HG03045 (cell line): ENCODE data around the gene DNAH10.

Source experiments
- ATAC-seq: cut with Tn5 transposase; IDR thresholded peaks from one replicate; pipeline ENCODE4 v1.9.1; 2021; ENCODE audit warnings: mild to moderate bottlenecking, moderate library complexity; ENCODE audit not compliant: unreplicated experiment

Gene DNAH10, protein sequence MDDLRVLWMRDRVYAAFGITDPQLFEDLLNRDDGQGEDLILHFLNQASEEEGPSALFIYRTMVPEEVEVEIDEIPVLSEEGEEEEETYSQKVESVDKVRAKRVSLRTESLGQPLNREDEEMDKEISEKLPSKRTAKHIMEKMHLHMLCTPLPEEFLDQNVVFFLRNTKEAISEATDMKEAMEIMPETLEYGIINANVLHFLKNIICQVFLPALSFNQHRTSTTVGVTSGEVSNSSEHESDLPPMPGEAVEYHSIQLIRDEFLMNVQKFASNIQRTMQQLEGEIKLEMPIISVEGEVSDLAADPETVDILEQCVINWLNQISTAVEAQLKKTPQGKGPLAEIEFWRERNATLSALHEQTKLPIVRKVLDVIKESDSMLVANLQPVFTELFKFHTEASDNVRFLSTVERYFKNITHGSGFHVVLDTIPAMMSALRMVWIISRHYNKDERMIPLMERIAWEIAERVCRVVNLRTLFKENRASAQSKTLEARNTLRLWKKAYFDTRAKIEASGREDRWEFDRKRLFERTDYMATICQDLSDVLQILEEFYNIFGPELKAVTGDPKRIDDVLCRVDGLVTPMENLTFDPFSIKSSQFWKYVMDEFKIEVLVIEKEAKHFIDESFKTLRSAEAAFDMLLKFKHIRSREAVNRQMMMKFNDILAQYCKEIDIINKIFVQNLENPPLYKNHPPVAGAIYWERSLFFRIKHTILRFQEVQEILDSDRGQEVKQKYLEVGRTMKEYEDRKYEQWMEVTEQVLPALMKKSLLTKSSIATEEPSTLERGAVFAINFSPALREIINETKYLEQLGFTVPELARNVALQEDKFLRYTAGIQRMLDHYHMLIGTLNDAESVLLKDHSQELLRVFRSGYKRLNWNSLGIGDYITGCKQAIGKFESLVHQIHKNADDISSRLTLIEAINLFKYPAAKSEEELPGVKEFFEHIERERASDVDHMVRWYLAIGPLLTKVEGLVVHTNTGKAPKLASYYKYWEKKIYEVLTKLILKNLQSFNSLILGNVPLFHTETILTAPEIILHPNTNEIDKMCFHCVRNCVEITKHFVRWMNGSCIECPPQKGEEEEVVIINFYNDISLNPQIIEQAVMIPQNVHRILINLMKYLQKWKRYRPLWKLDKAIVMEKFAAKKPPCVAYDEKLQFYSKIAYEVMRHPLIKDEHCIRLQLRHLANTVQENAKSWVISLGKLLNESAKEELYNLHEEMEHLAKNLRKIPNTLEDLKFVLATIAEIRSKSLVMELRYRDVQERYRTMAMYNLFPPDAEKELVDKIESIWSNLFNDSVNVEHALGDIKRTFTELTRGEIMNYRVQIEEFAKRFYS (N-terminal part only)

DNA sequence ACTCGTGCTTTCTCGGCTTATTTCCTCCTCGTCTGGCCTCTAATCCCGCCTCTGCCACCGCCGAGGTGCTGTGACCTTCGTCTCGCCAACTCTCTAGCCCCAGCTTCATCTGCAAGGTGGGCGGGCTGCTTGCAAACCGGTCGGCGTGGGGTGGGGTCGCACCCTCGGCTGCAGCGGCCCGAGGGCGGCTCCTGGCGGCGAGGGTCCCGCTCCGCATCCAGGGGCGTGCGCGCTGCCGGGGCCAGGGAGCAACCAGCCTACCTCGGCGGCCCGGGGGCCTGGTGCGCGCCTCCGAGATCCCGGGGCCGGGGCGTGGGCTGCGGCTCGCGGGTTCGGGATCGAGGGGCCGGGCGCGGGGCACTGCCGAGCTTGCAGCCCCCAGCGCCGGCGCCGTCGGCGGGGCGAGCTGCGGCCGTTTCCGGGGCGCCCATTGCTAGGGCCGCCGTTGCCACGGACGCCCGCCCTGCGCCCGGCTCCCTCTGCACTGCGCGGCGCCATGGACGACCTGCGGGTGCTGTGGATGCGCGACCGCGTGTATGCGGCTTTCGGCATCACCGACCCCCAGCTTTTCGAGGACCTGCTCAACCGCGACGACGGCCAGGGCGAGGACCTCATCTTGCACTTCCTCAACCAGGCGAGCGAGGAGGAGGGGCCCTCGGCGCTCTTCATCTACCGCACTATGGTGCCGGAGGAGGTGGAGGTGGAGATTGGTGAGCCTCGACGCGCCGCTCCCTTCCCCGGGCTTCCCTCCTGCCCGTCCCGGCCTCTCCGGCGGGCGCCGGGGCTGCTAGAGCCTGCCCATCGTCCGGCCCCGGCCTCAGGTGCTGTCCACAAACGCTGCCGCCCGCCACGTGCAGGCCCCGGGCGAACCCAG lies at the start of gene DNAH10:
Gene DNAH10, plus strand, starts transcription at position 461 of the 874 bp plus-strand sequence. Its CDS starts 36 bp downstream, at position 497.
- ATAC-seq, result peak; percentile 63

DNA sequence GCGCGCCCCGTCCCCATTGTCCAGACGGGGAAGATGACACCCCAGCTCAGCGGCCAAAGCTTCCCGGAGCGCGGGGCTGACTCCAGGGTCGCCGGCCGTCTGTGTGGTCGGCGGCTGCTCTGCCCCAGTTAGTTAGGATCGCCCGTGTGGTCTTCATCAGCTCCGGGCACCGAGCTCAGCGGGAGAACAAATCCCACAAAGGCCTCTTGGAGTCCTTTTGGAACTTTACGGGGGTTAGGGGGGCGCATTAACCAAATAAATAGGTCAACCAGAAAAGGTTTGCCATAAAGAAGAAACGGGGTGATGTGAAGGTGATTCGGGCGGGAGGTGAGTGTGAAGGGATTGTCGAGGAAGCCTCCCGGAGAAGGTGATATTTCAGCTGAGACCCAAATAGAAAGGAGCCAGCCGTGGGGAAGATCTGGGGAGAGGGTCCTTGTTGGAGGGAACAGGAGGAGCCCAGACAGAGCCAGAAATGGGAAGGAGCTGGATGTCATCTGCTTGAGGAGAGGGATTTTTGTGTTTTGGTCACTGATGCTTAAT lies 49.3 kb upstream of the DNAH10 start:
- ATAC-seq, result no peak

DNA sequence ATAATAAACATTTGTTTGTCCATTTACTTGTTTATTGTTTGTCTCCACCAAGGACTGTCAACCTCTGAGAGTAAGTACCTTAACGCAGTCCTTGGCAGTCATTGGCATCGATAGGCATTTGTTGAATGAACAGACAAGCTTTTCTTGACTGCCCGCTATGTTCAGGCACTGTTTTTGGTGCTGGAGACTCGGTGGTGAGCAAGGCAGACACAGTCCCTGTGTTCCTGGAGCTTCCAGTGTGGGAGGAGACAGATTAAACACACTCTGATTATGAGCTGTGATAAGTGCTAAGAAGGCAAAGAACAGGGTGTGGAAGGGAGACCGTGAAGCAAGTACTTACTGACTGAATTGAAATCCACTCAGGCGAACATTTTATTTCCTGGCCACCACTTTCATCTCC lies 48.7 kb upstream of the DNAH10 start:
- no peak for ATAC-seq

DNA sequence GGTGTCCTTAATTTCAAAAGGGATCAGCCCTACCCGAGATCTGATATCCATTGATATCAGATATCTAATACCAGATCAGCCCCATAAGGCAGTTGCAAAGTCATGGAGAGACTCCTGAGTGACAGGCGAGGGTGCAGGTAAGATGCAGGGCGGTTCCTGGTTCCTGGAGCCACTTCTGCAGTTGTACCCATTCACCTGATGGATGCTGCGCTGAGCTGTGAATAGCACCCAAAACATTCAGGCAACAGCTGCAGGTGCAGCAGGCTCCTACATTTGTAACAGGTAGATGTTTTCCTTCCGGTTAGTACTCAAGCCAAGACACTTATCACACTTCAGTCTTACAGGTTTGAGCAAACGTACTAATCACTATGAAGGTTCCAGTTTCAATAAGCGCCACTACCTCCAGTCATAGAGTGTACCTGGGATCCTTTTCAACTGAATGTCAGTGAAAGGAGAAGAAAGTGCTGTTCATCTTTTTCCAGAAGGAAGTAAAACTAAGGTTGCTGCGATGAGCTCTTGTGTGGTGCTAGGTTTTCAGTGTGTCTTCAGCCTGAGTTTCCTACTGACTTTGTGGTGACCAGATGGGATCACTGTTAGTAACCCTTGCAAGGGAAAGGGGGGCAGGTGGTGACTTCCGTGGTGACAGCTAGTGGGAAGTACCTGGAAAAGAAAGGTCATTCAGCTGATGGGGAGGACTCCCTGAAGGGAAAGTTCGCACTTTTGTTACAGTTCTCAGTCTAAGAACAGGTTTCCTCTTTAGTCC lies 48.1 kb upstream of the DNAH10 start:
- no peak for ATAC-seq

DNA sequence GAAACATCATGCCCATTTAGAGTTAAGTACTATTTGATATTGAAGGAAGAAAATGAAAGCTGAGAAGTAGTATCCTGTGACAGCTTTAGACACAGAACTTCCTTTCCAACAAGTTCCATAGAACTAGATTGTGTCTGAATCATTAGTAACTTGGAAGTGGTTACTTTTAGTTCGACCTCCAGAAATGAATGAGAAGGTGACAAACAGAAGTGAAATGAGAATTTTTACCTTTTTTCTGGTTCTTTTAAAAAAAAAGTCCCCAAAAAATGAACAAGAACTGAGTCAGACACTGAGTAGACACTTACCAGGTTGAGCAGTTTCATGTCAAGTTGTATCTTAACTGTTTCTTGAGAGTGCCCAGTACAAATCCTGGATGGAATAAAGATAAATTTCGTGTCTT lies 46.9 kb upstream of the DNAH10 start:
- ATAC-seq, result no peak

DNA sequence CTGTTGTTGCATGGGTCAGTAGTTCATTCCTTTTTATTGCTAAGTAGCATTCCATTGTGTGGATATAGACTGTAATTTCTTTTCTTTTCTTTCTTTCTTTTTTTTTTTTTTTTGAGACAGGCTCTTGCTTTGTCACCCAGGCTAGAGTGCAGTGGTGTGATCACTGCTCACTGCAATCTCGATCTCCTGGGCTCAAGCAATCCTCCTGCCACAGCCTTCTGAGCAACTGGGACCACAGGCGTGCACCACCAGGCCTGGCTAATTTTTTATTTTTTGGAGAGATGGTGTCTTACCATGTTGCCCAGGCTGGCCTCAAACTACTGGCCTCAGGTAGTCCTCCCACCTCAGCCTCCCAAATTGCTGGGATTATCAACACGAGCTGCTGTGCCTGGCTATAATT lies 44.8 kb upstream of the DNAH10 start:
- no peak for ATAC-seq

DNA sequence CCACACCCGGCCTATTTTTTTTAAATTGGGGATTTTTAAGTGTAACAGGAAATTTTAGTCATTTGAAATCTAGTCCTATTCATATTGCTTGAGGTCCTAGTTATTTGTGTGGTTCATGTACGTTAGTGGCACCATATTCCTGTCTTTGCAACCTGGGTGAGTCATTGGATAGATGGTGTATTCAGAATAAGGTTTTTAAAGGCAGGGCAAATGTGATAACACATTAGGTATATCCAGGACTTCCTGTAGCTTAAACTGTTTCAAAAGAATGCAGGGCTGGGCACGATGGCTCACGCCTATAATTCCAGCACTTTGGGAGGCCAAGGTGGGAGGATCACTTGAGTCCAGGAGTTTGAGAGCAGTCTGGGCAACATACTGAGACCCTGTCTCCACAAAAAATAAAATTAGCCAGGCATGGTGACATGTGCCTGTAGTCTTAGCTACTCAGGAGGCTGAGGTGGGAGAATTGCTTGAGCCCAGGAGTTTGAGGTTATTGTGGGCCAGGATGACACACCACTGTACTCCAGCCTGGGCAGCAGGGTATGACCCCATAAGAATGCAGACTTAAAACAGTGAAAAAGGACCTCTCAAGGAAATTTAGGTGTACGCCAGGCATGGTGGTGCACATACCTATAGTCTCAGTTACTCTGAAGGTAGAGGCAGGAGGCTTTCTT lies 41.8 kb upstream of the DNAH10 start:
- no peak for ATAC-seq

DNA sequence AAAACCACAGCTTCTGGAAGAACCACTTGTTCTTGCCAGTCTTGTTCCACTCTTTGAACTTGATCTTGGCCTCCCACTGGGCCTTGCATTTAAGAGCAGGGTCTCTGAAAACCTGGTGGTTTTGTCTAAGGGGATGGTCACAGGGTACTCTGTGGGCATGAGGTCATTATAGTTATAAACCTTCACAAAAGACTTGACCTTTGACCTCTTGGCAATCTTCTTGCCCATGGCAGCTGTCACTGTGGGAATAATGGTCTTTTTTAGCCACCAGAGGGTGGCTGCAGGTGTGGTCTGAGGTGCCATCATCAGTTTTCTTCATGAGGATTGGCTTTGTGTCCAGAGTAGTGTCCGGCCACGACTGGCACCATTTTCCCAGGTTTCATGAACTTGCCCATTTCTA lies 40.9 kb upstream of the DNAH10 start:
- no peak for ATAC-seq

DNA sequence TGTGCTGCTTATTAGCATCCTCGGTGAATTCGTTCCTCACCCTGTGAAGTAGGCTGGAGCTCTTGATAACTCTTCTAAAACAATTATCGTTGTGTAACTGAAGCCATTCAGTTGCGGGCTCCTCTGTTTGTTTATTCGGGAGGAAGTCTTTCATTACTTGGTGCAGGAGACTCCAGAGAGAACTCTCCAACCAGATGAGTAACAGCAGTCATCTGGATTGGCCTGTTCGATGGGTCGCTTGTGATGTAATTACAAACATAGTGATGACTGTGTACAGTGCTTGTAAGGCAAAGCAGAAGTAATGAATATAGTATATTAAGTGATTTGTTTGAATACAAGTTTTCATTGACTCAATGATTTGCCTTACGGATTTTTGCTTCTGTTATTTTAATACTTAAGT lies 39.1 kb upstream of the DNAH10 start:
- no peak for ATAC-seq

DNA sequence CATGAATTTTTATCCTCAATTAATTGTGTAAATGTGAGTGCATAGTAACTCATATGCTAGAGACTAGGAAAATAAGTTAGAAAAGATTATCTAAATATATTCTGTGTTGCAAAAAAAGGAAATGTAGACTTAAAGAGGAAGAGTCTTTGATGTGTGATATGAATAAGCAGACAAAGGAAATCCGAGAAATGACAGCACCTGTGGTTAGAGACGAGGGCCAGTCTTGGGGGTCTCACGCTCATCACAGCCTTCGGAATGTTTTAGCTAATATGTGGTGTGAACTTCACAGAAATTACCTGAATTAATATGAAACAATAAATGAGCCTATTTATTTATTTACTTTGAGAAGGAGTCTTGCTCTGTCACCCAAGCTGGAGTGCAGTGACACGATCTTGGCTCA lies 38.3 kb upstream of the DNAH10 start:
- ATAC-seq, result no peak

DNA sequence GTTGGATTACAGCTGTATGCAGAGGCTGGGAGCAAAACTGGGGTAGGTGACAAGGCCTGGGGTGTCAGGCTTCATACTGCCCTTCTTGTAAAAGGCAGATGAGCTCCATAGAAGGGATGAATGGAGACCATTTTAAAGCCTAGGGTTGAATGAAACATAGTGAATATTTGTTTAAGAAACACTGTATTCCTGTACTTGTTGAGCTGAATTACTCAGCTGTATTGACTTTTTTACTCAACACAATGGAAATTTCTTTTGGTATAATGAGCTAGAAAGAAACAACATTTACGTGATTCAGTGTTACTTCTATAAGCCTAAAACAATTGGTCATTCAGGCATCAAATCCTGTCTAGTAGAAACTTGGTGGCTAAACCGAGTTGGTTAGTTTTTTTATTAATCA lies 35.9 kb upstream of the DNAH10 start:
- ATAC-seq, result no peak

DNA sequence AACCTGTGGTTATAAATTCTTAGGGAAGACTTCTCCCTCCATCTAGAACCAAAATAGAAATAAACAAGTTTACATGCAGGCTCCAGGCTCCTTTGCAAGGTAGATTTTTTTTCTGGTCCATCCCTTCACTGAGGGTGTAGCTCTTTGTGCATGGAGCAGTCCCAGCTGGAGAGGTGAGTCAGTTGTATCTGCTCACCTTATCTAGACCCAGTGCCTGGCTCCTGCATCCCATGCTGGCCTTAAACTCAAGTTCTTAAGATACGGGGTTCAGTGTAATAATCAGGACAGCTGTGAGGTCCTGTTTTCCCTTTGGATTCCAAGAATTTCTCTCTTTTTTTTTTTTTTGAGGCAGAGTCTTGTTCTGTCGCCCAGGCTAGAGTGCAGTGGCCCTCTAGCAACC lies 35.1 kb upstream of the DNAH10 start:
- no peak for ATAC-seq

DNA sequence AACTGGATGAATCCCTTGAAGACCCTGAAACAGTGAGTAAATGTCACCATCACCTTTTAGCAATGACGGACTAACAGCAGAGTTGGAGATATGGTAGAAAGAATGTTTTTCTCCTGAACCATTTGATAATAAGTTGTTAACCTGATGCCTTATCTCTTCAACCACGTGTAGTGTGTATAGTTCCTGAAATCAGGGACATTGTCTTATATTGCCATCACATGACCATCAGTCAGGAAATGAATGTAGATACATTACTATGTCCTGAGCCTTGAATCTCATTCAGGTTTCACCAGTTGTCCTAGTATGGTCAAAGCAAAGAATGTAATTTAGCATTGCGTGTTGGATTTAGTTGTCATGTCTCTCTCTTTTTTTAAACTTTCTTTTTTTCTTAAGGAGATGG lies 34.2 kb upstream of the DNAH10 start:
- ATAC-seq, result no peak

DNA sequence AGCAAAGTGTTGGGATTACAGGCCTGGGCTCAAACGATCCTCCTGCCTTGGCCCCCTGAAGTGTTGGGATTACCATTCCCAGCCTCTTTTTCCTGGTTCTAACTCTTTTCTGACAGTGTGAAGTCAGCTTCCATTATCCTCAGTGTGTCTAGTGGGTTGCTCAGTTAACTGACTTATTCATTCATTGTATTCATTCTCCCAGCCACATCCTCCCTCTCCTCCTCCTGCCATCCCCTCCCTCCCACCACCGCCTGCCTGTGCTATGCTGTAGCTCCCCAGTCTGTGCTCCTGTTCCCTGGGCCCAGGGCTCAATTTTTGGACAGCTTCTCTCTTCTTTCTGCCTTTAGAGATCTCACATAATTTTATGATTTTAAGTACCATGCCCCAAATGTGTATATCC lies 30.5 kb upstream of the DNAH10 start:
- no peak for ATAC-seq

DNA sequence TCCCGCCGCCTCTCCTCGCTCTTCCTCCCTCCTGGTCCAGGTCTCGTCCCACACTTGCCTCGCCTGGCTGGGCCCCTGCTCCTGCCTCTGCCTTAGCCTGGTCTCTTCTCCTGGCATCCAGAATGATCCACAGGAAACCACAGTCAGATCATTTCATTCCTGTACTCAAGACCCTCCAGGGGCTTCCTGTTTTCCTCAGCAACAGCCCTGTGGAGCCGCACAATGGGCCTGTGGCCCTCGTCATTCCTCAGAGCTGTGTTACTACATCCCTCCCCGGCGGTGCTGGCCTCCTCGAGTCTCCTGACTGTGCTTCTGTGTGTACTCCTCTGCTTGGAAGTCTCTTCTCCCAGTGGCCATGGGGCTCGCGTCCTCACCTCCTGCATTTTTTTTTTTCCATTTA lies 29.9 kb upstream of the DNAH10 start:
- no peak for ATAC-seq

DNA sequence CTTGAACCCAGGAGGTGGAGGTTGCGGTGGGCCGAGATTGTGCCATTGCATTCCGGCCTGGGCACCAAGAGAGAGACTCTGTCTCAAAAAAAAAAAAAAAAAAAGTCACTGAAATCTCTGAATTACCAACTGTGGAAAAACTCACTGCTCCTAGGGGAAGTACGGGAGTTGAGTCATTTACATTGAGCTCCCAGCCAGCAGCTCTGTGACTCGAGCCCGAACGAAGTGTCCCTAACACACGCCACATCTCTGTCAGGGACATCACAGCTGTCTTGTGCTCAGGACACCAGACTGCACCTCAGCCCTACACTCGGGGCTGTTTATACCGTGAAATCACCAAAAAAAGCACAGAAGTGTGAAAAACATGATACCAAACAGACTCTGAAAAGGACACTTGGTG lies 28.9 kb upstream of the DNAH10 start:
- ATAC-seq, result no peak

DNA sequence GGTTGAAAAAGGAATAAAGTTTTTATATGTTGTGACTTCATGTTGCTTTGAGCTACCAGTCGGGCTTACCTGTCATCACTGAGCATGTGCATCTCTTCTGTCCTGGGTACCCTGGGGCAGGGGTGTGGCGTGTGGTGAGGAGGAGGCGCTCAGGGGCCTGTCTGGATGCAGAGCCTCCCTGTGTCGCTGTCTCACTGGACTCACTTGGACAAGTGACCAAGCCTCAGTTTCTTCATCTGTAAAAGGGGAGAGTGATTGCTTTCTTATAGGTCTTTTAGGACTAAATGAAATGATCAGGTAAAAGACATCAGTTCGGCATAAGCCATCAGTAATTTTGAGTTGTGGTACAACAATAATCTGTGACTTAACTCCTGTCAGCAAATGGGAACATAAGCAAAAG lies 27.8 kb upstream of the DNAH10 start:
- ATAC-seq, result no peak

DNA sequence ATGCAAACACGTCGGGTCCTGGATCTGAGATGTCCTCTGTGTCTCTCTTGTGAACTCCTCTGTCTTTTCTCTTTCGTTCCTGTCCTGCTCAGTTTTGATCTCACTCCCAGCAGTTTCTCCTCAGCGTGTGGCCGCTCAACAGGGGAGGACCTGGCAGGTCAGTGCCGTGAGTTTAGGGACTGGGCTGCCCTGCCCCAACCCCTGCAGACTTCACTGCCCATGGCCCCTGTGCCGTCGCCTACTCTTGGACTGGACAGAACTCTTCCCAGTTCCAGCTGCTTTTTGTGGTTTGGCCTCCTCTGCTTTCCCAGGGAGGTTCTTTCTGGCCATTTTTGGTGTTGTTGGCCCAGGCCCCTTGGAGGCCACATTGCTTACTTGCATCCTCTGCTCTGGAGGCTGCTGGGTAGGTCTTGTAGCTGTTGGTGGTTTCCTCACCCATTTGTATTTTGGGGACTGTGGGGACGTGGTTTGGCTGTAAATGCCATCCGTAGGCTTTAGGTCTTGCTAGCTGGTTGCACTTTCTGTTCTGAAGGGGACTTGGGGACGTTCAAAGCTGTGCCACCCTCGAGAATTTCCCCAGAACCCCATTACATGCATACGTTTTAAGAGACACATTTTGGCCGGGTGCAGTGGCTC lies 20.0 kb upstream of the DNAH10 start:
- no peak for ATAC-seq
